Uterus (tissue), 2 donors: ENCODE data around the gene LCE1C.

Experiments used
- POLR2A ChIP-seq, 2 donors: fragments of 450-650 bp; IDR thresholded peaks; one replicate each; pipeline ENCODE4 v1.6.1; 2016; ENCODE audit warnings: antibody characterized with exemption in 2 of 2, mild to moderate bottlenecking in 1 of 2, moderate library complexity in 1 of 2
- TF ChIP-seq, protein P1 (sequence below), 4 experiments: fragments of 200-600 bp in 2 of 4; fragments of 450-650 bp in 2 of 4; sonication (generic) in 2 of 4; IDR thresholded peaks; one replicate each; pipeline ENCODE4 v1.5.1; 2016 to 2019; ENCODE audit warnings: antibody characterized with exemption in 4 of 4, mild to moderate bottlenecking in 2 of 4, moderate library complexity in 1 of 4

- TF ChIP-seq, protein P1, sequence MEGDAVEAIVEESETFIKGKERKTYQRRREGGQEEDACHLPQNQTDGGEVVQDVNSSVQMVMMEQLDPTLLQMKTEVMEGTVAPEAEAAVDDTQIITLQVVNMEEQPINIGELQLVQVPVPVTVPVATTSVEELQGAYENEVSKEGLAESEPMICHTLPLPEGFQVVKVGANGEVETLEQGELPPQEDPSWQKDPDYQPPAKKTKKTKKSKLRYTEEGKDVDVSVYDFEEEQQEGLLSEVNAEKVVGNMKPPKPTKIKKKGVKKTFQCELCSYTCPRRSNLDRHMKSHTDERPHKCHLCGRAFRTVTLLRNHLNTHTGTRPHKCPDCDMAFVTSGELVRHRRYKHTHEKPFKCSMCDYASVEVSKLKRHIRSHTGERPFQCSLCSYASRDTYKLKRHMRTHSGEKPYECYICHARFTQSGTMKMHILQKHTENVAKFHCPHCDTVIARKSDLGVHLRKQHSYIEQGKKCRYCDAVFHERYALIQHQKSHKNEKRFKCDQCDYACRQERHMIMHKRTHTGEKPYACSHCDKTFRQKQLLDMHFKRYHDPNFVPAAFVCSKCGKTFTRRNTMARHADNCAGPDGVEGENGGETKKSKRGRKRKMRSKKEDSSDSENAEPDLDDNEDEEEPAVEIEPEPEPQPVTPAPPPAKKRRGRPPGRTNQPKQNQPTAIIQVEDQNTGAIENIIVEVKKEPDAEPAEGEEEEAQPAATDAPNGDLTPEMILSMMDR (IDR thresholded peaks at IDR 0.05), result no peak
- no peak for TF ChIP-seq POLR2A (IDR thresholded peaks at IDR 0.05)
Observed at GRCh38 chr1:152760551-152761190, 45.8 kb downstream of the LCE1C start.
